H1 (cell line): ENCODE results near the gene GSK3B. TPM values are rescaled to one million over a fixed set of nuclear protein-coding genes. Genes with fewer than 3 reads are reported as not detected.

ENCODE experiments used
- CTCF ChIA-PET: fragments of 300-600 bp; sonication (Branson Sonifier 250); formaldehyde crosslinking; loops from one replicate; lab custom pipeline; 2021; ENCODE audit not compliant: partially characterized antibody; lab: Charles Lee
- POLR2A ChIA-PET: fragments of 300-600 bp; sonication (Branson Sonifier 250); formaldehyde crosslinking; loops from one replicate; lab custom pipeline; 2021; ENCODE audit warnings: inconsistent platforms; ENCODE audit not compliant: partially characterized antibody; lab: Charles Lee
- DNase-seq, 2 experiments: peaks; one replicate each; pipeline versions ENCODE4 v3.0.0 to v3.0.0-alpha.2; 2010 to 2022; ENCODE audit warnings: low spot score in 2 of 2, low read depth in 1 of 2, mixed read lengths in 1 of 2
- FAIRE-seq: peaks from 2 replicates; lab custom pipeline; 2011; peaks lifted over from hg19 to GRCh38; lab: Jason Lieb, UNC
- H2AFZ ChIP-seq: 2 replicates; pipeline ENCODE4 v1.8.1; 2012; ENCODE audit warnings: low read length, inconsistent platforms
- H2AK5ac ChIP-seq: 2 replicates; pipeline ENCODE4 v1.6.1; 2013; ENCODE audit warnings: low read depth, low read length
- H2BK120ac ChIP-seq: replicated peaks from 2 replicates; pipeline ENCODE3; 2013; ENCODE audit warnings: low read depth, low read length, inconsistent platforms
- H2BK12ac ChIP-seq: 2 replicates; pipeline ENCODE4 v1.6.1; 2013; ENCODE audit warnings: low read depth, low read length
- H2BK15ac ChIP-seq: 2 replicates; pipeline ENCODE4 v1.6.1; 2013; ENCODE audit warnings: low read length
- H2BK20ac ChIP-seq: 2 replicates; pipeline ENCODE4 v1.6.1; 2013; ENCODE audit warnings: low read length
- H2BK5ac ChIP-seq: 2 replicates; pipeline ENCODE4 v1.6.1; 2013; ENCODE audit warnings: low read depth, low read length
- H3K14ac ChIP-seq: 2 replicates; pipeline ENCODE4 v1.6.1; 2013; ENCODE audit warnings: inconsistent platforms; ENCODE audit not compliant: insufficient read length
- H3K18ac ChIP-seq: 2 replicates; pipeline ENCODE4 v1.6.1; 2013; ENCODE audit warnings: low read length; ENCODE audit errors: extremely low read depth
- H3K23ac ChIP-seq: 2 replicates; pipeline ENCODE4 v1.6.1; 2013; ENCODE audit warnings: inconsistent platforms; ENCODE audit not compliant: insufficient read length
- H3K23me2 ChIP-seq: 2 replicates; pipeline ENCODE4 v1.6.1; 2013; ENCODE audit warnings: low read depth, low read length
- H3K27ac ChIP-seq: 2 replicates; pipeline ENCODE4 v1.6.1; 2011; ENCODE audit warnings: low read depth, low read length, inconsistent platforms
- H3K27me3 ChIP-seq, 4 experiments: replicated peaks in 1 of 4; 1 replicate in 1 of 4; 2 replicates in 3 of 4; pipeline versions ENCODE4 v1.6.1 to v1.8.1; 2011 to 2013; ENCODE audit warnings: low read length in 3 of 4, mild to moderate bottlenecking in 3 of 4, inconsistent platforms in 2 of 4, mixed read lengths in 2 of 4, moderate library complexity in 1 of 4; ENCODE audit not compliant: control insufficient read depth in 3 of 4, insufficient read depth in 3 of 4; ENCODE audit errors: extremely low read depth in 1 of 4
- H3K36me3 ChIP-seq, 4 experiments: 2 replicates each; pipeline versions ENCODE4 v1.6.1 to v1.8.1; 2011 to 2013; ENCODE audit warnings: mild to moderate bottlenecking in 4 of 4, low read length in 3 of 4, moderate library complexity in 2 of 4, control low read depth in 1 of 4, inconsistent platforms in 1 of 4; ENCODE audit not compliant: insufficient read depth in 4 of 4, control insufficient read depth in 2 of 4
- H3K4ac ChIP-seq: replicated peaks from 2 replicates; pipeline ENCODE3; 2013; ENCODE audit warnings: low read length, low read depth, mixed read lengths, inconsistent platforms; ENCODE audit not compliant: insufficient read length
- H3K4me1 ChIP-seq, 4 experiments: replicated peaks in 1 of 4; 1 replicate in 1 of 4; 2 replicates in 3 of 4; pipeline versions ENCODE4 v1.6.1 to v1.8.1; 2011 to 2013; ENCODE audit warnings: low read length in 3 of 4, inconsistent platforms in 2 of 4, mixed read lengths in 1 of 4; ENCODE audit not compliant: insufficient read depth in 4 of 4, control insufficient read depth in 3 of 4
- H3K4me2 ChIP-seq, 2 experiments: 2 replicates each; pipeline versions ENCODE4 v1.6.1 to v1.8.1; 2011 to 2013; ENCODE audit warnings: low read depth in 2 of 2, low read length in 2 of 2, control low read depth in 1 of 2, inconsistent platforms in 1 of 2, mild to moderate bottlenecking in 1 of 2; ENCODE audit not compliant: insufficient read depth in 1 of 2
- H3K4me3 ChIP-seq, 4 experiments: fragments of 200-600, 300-600 bp in 1 of 4; sonication (generic), shearing (Covaris generic), sonication (Bioruptor Twin) in 1 of 4; 2 replicates each; pipeline versions ENCODE4 v1.5.1 to v1.8.1; 2011 to 2016; ENCODE audit warnings: low read length in 4 of 4, low read depth in 3 of 4, control low read depth in 2 of 4, inconsistent platforms in 2 of 4, mild to moderate bottlenecking in 2 of 4, mixed read lengths in 1 of 4, moderate library complexity in 1 of 4; ENCODE audit not compliant: insufficient read depth in 2 of 4; ENCODE audit errors: extremely low read depth in 1 of 4
- H3K56ac ChIP-seq: replicated peaks from 2 replicates; pipeline ENCODE3; 2013; ENCODE audit warnings: low read depth, mild to moderate bottlenecking, mixed read lengths, low read length, inconsistent platforms; ENCODE audit not compliant: insufficient read length
- H3K79me1 ChIP-seq: 2 replicates; pipeline ENCODE4 v1.6.1; 2013; ENCODE audit warnings: low read depth, low read length, control low read depth
- H3K79me2 ChIP-seq, 2 experiments: 2 replicates each; pipeline versions ENCODE4 v1.6.1 to v1.8.1; 2012 to 2013; ENCODE audit warnings: low read length in 2 of 2, mild to moderate bottlenecking in 2 of 2, inconsistent platforms in 1 of 2; ENCODE audit not compliant: insufficient read depth in 2 of 2, control insufficient read depth in 1 of 2
- H3K9ac ChIP-seq, 4 experiments: replicated peaks in 1 of 4; 1 replicate in 1 of 4; 2 replicates in 3 of 4; pipeline versions ENCODE4 v1.6.1 to v1.8.1; 2011 to 2013; ENCODE audit warnings: low read depth in 3 of 4, low read length in 3 of 4, control low read depth in 2 of 4, mild to moderate bottlenecking in 2 of 4, moderate library complexity in 2 of 4, inconsistent platforms in 1 of 4; ENCODE audit errors: extremely low read depth in 1 of 4
- H3K9me3 ChIP-seq, 2 experiments: 2 replicates each; pipeline versions ENCODE4 v1.6.1 to v1.8.1; 2012 to 2013; ENCODE audit warnings: mild to moderate bottlenecking in 2 of 2, moderate library complexity in 2 of 2, control low read depth in 1 of 2, inconsistent platforms in 1 of 2, low read depth in 1 of 2, low read length in 1 of 2, mixed read lengths in 1 of 2; ENCODE audit not compliant: insufficient read depth in 2 of 2
- H4K20me1 ChIP-seq, 2 experiments: replicated peaks in 1 of 2; 2 replicates each; pipeline versions ENCODE3 to v1.8.1; 2011 to 2013; ENCODE audit warnings: inconsistent platforms in 2 of 2, low read length in 2 of 2, mild to moderate bottlenecking in 1 of 2; ENCODE audit not compliant: insufficient read depth in 2 of 2, control insufficient read depth in 1 of 2
- H4K5ac ChIP-seq: 2 replicates; pipeline ENCODE4 v1.6.1; 2013; ENCODE audit warnings: low read length, low read depth, mixed read lengths, inconsistent platforms; ENCODE audit not compliant: insufficient read length
- H4K8ac ChIP-seq: 2 replicates; pipeline ENCODE4 v1.8.0; 2013; ENCODE audit warnings: mild to moderate bottlenecking, moderate library complexity, low read length, inconsistent platforms; ENCODE audit not compliant: insufficient read depth; ENCODE audit errors: extremely low read depth
- H4K91ac ChIP-seq: replicated peaks from 2 replicates; pipeline ENCODE3; 2013; ENCODE audit warnings: low read length, mixed read lengths, inconsistent platforms; ENCODE audit not compliant: insufficient read length
- BACH1 ChIP-seq: IDR thresholded peaks from 2 replicates; pipeline ENCODE4 v1.6.1; 2012; ENCODE audit warnings: low read length, improper control_type of control experiment
- BCL11A ChIP-seq, 2 experiments: IDR thresholded peaks; one replicate each; pipeline ENCODE4 v1.6.1; 2011; ENCODE audit warnings: low read depth in 2 of 2, low read length in 2 of 2, mild to moderate bottlenecking in 2 of 2
- CBX8 ChIP-seq: fragments of 300-800, 300-1000 bp; sonication (generic); IDR thresholded peaks from 2 replicates; pipeline ENCODE4 v1.7.1; 2016; ENCODE audit warnings: low read depth, low read length, borderline replicate concordance
- CEBPB ChIP-seq: IDR thresholded peaks from 2 replicates; pipeline ENCODE4 v1.6.1; 2012; ENCODE audit warnings: low read depth, low read length
- CHD1 ChIP-seq: IDR thresholded peaks from 2 replicates; pipeline ENCODE4 v1.6.1; 2012; ENCODE audit warnings: low read depth, low read length, improper control_type of control experiment
- CHD2 ChIP-seq: IDR thresholded peaks from 2 replicates; pipeline ENCODE4 v1.6.1; 2012; ENCODE audit warnings: low read length, improper control_type of control experiment
- FOSL1 ChIP-seq: IDR thresholded peaks from 2 replicates; pipeline ENCODE4 v1.6.1; 2011; ENCODE audit warnings: mild to moderate bottlenecking, low read depth, low read length, moderate library complexity; ENCODE audit not compliant: insufficient read depth
- GABPA ChIP-seq: IDR thresholded peaks from 2 replicates; pipeline ENCODE4 v1.6.1; 2011; ENCODE audit warnings: mild to moderate bottlenecking, low read length, moderate library complexity, borderline replicate concordance; ENCODE audit not compliant: insufficient read depth
- GTF2F1 ChIP-seq: IDR thresholded peaks from 2 replicates; pipeline ENCODE4 v1.6.1; 2012; ENCODE audit warnings: low read depth, low read length, improper control_type of control experiment, borderline replicate concordance
- NRF1 ChIP-seq: IDR thresholded peaks from 2 replicates; pipeline ENCODE4 v1.6.1; 2011; ENCODE audit warnings: mild to moderate bottlenecking, low read depth, low read length, improper control_type of control experiment
- RAD21 ChIP-seq, 2 experiments: IDR thresholded peaks in 1 of 2; conservative IDR thresholded peaks in 1 of 2; 2 replicates each; pipeline ENCODE4 v1.6.1; 2011; ENCODE audit warnings: low read depth in 2 of 2, low read length in 2 of 2, improper control_type of control experiment in 1 of 2, inconsistent platforms in 1 of 2, mild to moderate bottlenecking in 1 of 2, moderate library complexity in 1 of 2
- SRF ChIP-seq: IDR thresholded peaks from 2 replicates; pipeline ENCODE4 v1.6.1; 2011; ENCODE audit warnings: mild to moderate bottlenecking, low read depth, low read length, moderate library complexity
- TCF12 ChIP-seq: IDR thresholded peaks from 2 replicates; pipeline ENCODE4 v1.6.1; 2011; ENCODE audit warnings: low read depth, mild to moderate bottlenecking, low read length
- USF2 ChIP-seq: IDR thresholded peaks from 2 replicates; pipeline ENCODE4 v1.6.1; 2011; ENCODE audit warnings: low read length, improper control_type of control experiment
- YY1 ChIP-seq: IDR thresholded peaks from 2 replicates; pipeline ENCODE4 v1.6.1; 2011; ENCODE audit warnings: low read depth, mild to moderate bottlenecking, low read length
- WGBS, 2 experiments: shearing (Covaris generic) in 1 of 2; methylation state at CpG; one replicate each; pipeline versions ENCODE4 v1.1.6 to v1.1.7; 2013 to 2015; ENCODE audit warnings: low lambda C conversion rate in 2 of 2, mixed read lengths in 2 of 2, inconsistent platforms in 1 of 2, low coverage in 1 of 2, missing lambda C conversion rate in 1 of 2; ENCODE audit not compliant: insufficient replicate concordance in 2 of 2, insufficient coverage in 1 of 2, insufficient read length in 1 of 2; ENCODE audit errors: extremely low coverage in 1 of 2, missing lambda C conversion rate in 1 of 2; 5-methylcytosine and 5-hydroxymethylcytosine counted together
- polyA plus RNA-seq, 7 experiments: library from polyadenylated mRNA; depleted of rRNA in 3 of 7; stranded (reverse) in 5 of 7; unstranded in 2 of 7; fragments of >200 nt in 5 of 7; fragments of 200-250 nt in 2 of 7; gene quantifications; 1 replicate in 5 of 7; 2 replicates in 1 of 7; 4 replicates in 1 of 7; pipeline versions ENCODE4 v1.2.1 to v1.2.3, GENCODE V29; 2011 to 2013; ENCODE audit warnings: missing spikeins in 2 of 7, mixed read lengths in 2 of 7
- total RNA-seq: library from RNA; stranded (reverse); fragmentation: NEBNext Ultra II Directional; extraction: Animal tissue kit (Norgen Biotek cat#: 25700); gene quantifications from 2 replicates; pipeline ENCODE4 v1.2.1, GENCODE V29; 2021

Gene GSK3B
- total and polyA plus RNA-seq, 2 of the 8 experiments (the other 6 are each of a cell fraction or from before 2014, with no cell fraction given) = 24.2 to 50.7 TPM

DNA sequence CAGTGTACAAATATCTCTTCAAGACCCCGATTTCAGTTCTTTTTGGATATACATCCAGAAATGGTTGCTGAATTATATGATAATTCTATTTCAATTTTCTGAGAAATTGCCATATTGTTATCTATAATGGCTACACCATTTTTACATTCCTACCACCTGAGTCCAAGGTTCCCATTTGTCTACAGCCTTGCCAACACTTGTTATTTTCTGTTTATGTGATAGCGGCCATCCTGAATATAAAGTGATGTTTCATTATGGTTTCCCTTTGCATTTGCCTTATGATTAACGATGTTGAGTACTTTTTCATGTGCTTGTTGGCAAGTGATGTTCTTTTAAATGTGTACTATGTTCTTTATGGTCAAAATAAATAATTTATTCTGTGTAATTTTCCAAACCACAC is 303.9 kb downstream of the GSK3B start:
- no peaks in the 10 kb centered on the region for H3K9me3 ChIP-seq
- no peaks in the 10 kb centered on the region for H3K23me2 ChIP-seq
- no peak overlapping the region for H2BK15ac ChIP-seq
- no peaks in the 10 kb centered on the region for H3K79me1 ChIP-seq
- ChIA-PET POLR2A (no interaction called here), CTCF (no interaction called here)
- peaks cover 0 to 4% (median 3%) of the 10 kb centered on the region in 4 experiments; a peak in 3 of 7 replicates for H3K4me1 ChIP-seq
- no peak overlapping the region for H3K4me3 ChIP-seq
- no peaks in the 10 kb centered on the region for H3K36me3 ChIP-seq
- no peak overlapping the region for H2AFZ ChIP-seq
- no peak overlapping the region for H2BK120ac ChIP-seq
- H2BK12ac ChIP-seq = no peak overlapping the region
- 90% methylated on average over 3 of the region's 3 CpGs; no CpG with 5 or more reads in 1 of the 2 experiments for WGBS, 2 experiments
- no peak overlapping the region for H3K18ac ChIP-seq
- DNase-seq (no peak), FAIRE-seq (no peak)
- H4K5ac ChIP-seq = no peak overlapping the region
- no peak overlapping the region for H4K8ac ChIP-seq
- H2BK5ac ChIP-seq = no peak overlapping the region
- no peak overlapping the region for H3K14ac ChIP-seq
- H3K23ac ChIP-seq = no peak overlapping the region
- no peak overlapping the region for H2BK20ac ChIP-seq
- no peak overlapping the region for H3K4me2 ChIP-seq
- H4K91ac ChIP-seq = no peak overlapping the region
- no peak overlapping the region for H3K27ac ChIP-seq
- no peak overlapping the region for H2AK5ac ChIP-seq
- no peaks in the 10 kb centered on the region for H3K27me3 ChIP-seq
- no peaks in the 10 kb centered on the region for H4K20me1 ChIP-seq
- no peak overlapping the region for H3K56ac ChIP-seq
- H3K4ac ChIP-seq = no peak overlapping the region
- no peak overlapping the region for H3K9ac ChIP-seq
- H3K79me2 ChIP-seq = no peaks in the 10 kb centered on the region
- TF ChIP-seq RAD21 (IDR thresholded peaks at IDR 0.05 in 1 of 2, conservative IDR thresholded peaks at IDR 0.05 in 1 of 2; ENCODE audit: low read depth in 2 of 2, low read length in 2 of 2) (no peak), BCL11A (IDR thresholded peaks at IDR 0.05; ENCODE audit: low read depth in 2 of 2, low read length in 2 of 2) (no peak), SRF (no peak), YY1 (no peak), CEBPB (no peak), NRF1 (no peak), CHD2 (no peak), FOSL1 (no peak), CHD1 (no peak), USF2 (no peak), GTF2F1 (no peak), GABPA (no peak), BACH1 (no peak), CBX8 (no peak), TCF12 (no peak)
